Nephron (organoid): ENCODE data around the gene COL18A1.

Source experiments
- H3K27ac Mint-ChIP-seq, 3 experiments: 2 replicates each; pipeline ENCODE4 v1.8.0; 2020; ENCODE audit warnings: mixed read lengths in 3 of 3, mild to moderate bottlenecking in 2 of 3, moderate library complexity in 1 of 3
- H3K27me3 Mint-ChIP-seq: 2 replicates; pipeline ENCODE4 v1.8.0; 2021; ENCODE audit warnings: low read depth, mild to moderate bottlenecking, moderate library complexity, mixed read lengths
- H3K36me3 Mint-ChIP-seq: 2 replicates; pipeline ENCODE4 v1.8.0; 2020; ENCODE audit warnings: low read depth, mixed read lengths
- H3K4me1 Mint-ChIP-seq: 2 replicates; pipeline ENCODE4 v1.8.0; 2020; ENCODE audit warnings: mixed read lengths
- H3K4me3 Mint-ChIP-seq, 3 experiments: 2 replicates each; pipeline ENCODE4 v1.8.0; 2020; ENCODE audit warnings: mild to moderate bottlenecking in 3 of 3, mixed read lengths in 3 of 3, moderate library complexity in 2 of 3
- H3K9me3 Mint-ChIP-seq: 2 replicates; pipeline ENCODE4 v1.8.0; 2020; ENCODE audit warnings: mixed read lengths
- TF ChIP-seq, protein P1 (sequence below), 3 experiments: fragments of 200-600 bp; sonication (generic); IDR thresholded peaks; one replicate each; pipeline ENCODE4 v1.5.0; 2021; ENCODE audit warnings: antibody characterized with exemption in 3 of 3; ENCODE audit not compliant: unreplicated experiment in 3 of 3

Gene COL18A1

DNA sequence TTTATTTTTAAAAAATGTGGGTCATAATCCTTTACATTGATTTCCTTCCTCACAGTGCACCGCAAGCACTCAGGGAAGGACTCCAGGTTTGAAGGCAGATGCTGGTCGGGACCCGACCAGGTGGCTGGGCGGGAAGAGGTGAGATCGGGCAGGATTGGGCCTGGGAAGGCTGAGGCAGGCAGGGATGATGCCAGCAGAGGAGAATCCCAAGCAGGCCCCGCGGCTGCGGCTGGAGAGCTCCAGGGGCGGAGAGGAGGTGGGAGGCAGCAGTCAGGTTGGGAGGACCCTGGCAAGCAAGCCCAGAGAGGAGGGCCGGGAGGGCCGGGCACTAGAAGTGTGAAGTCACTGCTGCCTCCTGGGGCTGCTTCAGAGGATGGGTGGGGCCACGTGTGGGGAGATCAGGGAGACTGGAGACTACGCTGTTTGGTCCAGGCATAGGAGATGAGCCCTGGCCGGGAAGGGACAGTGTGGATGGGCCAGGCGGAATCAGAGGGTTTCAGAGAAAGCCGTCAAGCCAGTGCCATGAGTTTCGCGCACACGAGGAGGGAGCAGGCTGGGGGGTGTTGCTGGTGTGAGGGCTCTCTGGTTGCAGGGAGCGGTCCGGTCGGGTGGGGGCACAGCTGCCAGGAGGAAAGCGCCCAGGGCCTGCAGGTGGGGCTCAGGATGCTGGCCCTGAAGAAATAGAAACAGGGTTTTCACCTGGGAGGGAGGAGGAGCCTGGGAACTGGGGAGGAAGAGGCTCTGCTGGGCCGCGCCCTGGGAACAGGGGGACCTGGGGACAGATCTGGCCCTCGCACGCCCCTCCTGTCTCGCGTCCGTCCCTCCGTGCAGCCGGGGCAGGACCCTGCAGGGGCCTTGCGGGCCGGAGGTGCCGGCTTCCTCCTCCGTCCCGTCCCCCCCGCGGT lies 888 bp upstream of the COL18A1 start:
- H3K27ac Mint-ChIP-seq = peak overlapping the region; percentile 89 to 93 (median 92)
- H3K27me3 Mint-ChIP-seq = peaks cover 23% of the 10 kb centered on the region
- H3K4me3 Mint-ChIP-seq = peak overlapping the region; percentile 89 to 95 (median 91)
- H3K9me3 Mint-ChIP-seq = peaks cover 11% of the 10 kb centered on the region
- TF ChIP-seq, protein P1, sequence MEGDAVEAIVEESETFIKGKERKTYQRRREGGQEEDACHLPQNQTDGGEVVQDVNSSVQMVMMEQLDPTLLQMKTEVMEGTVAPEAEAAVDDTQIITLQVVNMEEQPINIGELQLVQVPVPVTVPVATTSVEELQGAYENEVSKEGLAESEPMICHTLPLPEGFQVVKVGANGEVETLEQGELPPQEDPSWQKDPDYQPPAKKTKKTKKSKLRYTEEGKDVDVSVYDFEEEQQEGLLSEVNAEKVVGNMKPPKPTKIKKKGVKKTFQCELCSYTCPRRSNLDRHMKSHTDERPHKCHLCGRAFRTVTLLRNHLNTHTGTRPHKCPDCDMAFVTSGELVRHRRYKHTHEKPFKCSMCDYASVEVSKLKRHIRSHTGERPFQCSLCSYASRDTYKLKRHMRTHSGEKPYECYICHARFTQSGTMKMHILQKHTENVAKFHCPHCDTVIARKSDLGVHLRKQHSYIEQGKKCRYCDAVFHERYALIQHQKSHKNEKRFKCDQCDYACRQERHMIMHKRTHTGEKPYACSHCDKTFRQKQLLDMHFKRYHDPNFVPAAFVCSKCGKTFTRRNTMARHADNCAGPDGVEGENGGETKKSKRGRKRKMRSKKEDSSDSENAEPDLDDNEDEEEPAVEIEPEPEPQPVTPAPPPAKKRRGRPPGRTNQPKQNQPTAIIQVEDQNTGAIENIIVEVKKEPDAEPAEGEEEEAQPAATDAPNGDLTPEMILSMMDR (IDR thresholded peaks at IDR 0.05; ENCODE audit: unreplicated experiment in 3 of 3) = no peak
- peaks cover 5% of the 10 kb centered on the region for H3K36me3 Mint-ChIP-seq
- H3K4me1 Mint-ChIP-seq = peaks cover 39% of the 10 kb centered on the region

DNA sequence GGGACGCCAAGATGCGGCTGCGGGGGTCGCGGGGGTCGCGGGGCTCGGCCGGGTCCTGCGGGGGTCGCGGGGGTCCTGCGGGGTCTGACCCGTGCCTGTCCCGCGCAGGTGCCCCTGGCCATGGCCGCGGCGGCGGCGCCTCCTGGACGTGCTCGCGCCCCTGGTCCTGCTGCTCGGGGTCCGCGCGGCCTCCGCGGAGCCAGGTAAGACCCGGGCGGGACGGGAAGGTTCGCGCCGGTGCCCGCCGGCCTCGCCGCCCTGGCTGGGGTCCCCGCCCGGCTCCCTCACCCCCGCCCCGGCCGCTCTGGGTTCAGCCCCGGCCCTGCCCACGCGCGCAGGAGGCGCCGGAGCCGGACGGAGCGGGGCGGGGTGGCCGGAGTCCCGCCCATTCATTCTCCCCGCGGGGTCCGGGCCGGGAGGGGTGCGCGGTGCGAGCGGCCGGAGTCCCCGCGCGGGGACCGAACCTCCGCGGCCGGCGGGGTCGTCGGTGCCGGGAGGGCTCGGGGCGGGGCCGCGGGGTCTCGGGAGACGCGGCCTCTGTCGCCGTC lies 380 bp downstream of the COL18A1 start:
- Mint-ChIP-seq H3K4me1 (peaks cover 52% of the 10 kb centered on the region), H3K36me3 (peaks cover 5% of the 10 kb centered on the region), H3K27me3 (peaks cover 20% of the 10 kb centered on the region), H3K27ac (no peak overlapping the region), H3K4me3 (no peak overlapping the region), H3K9me3 (peaks cover 11% of the 10 kb centered on the region)
- TF ChIP-seq, protein P1 (IDR thresholded peaks at IDR 0.05; ENCODE audit: unreplicated experiment in 3 of 3) = no peak

DNA sequence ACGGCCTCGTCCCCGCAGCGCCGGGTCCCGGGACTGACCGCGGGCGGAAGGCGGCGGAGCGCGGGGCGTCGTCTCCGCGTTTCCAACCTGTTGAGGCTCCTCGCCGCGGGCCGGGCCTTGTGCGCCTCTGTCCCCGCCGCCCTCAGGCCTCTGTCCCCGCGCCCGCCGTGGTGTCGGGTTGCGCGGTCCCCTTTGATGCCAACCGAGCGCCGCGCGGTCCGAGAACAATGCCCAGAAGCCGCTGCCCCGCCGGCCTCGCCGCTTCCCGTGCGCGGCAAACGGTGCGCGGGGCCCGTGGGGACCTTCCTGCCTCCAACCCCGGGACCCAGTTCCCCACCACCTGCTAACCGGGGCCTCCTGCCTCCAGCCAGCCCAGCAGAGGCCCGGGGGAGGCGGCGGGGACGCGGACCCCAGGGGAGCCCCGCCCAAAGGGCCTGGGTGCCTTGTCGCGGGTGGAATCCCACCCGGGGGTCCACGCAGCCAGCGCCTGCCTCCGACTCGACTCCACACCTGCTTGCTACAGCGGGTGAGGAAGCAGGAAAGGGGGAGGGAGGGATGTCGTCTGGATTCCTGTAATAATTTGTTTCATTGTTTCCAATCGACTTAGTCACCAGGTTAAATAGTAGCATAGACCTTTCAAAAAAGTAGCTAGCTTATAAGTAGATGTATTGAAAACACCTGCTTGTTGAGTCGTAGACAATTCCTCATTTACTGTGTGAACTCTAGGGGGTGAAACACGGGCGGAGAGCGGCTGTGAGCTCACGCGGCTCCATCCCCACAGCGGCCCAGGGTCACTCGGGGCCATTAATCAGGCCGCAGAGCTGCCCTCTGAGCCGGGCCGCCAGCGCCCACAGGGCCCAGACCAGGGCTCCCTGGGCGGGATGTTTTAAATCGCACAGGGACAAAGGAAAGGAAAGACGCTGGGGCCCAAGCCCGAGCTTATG lies 1.1 kb downstream of the COL18A1 start:
- H3K9me3 Mint-ChIP-seq = peaks cover 10% of the 10 kb centered on the region
- peaks cover 5% of the 10 kb centered on the region for H3K36me3 Mint-ChIP-seq
- H3K4me1 Mint-ChIP-seq = peaks cover 59% of the 10 kb centered on the region
- H3K27ac Mint-ChIP-seq = peak overlapping the region; percentile 93 to 99 (median 97)
- peak overlapping the region; percentile 80 to 91 (median 87) for H3K4me3 Mint-ChIP-seq
- TF ChIP-seq, protein P1 (IDR thresholded peaks at IDR 0.05; ENCODE audit: unreplicated experiment in 3 of 3) = no peak
- peaks cover 20% of the 10 kb centered on the region for H3K27me3 Mint-ChIP-seq

DNA sequence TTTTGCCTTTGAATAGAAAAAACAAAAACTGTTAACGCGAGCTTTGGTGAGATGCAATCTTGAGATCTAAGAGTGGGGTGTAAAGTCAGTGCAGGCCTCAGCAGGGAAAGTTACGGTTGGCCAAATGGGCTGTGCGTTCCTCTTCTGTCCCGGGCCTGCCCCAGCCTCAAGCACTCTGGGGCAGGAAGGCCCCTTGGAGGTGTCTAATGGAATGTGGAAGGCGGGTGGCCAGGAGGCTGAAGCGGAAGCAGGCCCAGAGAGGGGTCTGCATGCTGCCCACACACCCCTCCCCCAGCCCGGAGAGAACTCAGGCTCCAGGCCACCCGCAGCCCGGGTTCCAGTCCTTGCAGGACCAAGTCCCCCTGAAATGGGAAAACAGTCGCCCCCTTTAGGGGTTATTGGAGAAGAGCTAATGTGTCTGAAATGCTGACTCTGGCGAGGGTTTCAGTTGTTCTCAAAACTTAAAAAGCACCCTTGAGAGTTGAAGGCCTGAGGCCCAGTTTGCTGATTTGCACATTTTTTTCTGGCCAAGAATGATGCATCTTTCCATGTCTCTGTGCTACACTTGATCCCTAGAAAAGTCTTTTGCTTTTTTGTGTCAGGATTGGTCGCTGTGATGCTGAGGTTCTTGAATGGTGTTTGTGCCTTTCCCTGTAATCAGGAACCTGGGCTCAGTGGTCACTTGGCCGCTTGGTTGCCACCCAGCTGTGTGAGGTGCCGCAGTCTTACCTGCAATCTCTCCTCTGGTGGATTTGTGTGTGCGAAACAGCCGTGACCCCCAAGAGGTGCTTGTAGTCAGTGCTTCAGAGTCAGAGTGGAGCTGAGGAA lies 2.0 kb downstream of the COL18A1 start:
- Mint-ChIP-seq H3K27me3 (peaks cover 20% of the 10 kb centered on the region), H3K4me3 (peak overlapping the region; percentile 80 to 91 (median 87)), H3K4me1 (peaks cover 68% of the 10 kb centered on the region), H3K9me3 (peaks cover under 1% of the 10 kb centered on the region), H3K36me3 (no peaks in the 10 kb centered on the region), H3K27ac (peak overlapping the region; percentile 93 to 99 (median 97))
- TF ChIP-seq, protein P1 (IDR thresholded peaks at IDR 0.05; ENCODE audit: unreplicated experiment in 3 of 3) = peak in 2 of 3 experiments; percentile 6 to 8

DNA sequence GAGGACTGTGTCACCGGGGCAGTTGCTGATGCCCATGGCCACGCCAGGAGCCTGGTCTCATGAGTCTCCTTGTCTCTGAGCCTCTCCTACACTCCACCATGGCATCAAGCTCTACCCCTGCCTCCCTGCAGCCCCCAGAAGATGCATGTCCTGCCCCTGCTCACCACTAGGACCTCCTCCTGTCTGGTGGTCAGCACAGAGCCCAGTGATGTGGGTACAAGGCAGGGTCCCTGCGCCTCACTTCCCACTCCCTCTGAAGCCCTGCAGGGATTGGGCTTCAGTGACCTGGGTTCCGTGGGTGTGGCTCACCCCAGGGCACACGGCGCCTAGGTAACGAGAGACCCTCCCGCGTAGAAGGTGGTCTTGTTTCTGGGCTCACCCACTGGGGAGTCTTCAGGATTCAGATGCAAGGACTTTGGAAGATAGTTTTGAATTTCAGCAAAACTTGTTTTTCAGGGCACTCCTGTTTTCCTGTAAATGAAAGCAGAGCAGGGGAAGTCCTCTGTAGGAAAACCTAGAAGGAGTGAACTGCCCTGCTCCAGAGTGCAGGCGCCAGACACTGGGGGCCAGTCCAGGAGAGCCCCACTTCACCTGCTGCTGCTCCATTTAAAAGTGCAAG lies 2.8 kb downstream of the COL18A1 start:
- H3K9me3 Mint-ChIP-seq = no peaks in the 10 kb centered on the region
- peak overlapping the region; percentile 93 to 99 (median 97) for H3K27ac Mint-ChIP-seq
- H3K4me1 Mint-ChIP-seq = peaks cover 72% of the 10 kb centered on the region
- H3K27me3 Mint-ChIP-seq = peaks cover 13% of the 10 kb centered on the region
- peak overlapping the region; percentile 80 to 91 (median 87) for H3K4me3 Mint-ChIP-seq
- H3K36me3 Mint-ChIP-seq = no peaks in the 10 kb centered on the region
- TF ChIP-seq, protein P1 (IDR thresholded peaks at IDR 0.05; ENCODE audit: unreplicated experiment in 3 of 3) = peak in 1 of 3 experiments; percentile 11
